Ishikawa (cell line): ENCODE results near the gene NFILZ.

Source experiments
- CEBPB ChIP-seq: IDR thresholded peaks from 2 replicates; pipeline ENCODE4 v1.6.1; 2012
- CREB1 ChIP-seq: IDR thresholded peaks from 2 replicates; pipeline ENCODE4 v1.6.1; 2012; ENCODE audit warnings: low read depth
- EGR1 ChIP-seq: IDR thresholded peaks from 2 replicates; pipeline ENCODE4 v1.6.1; 2012
- EP300 ChIP-seq: IDR thresholded peaks from 2 replicates; pipeline ENCODE4 v1.6.1; 2012; ENCODE audit warnings: borderline replicate concordance
- FOXM1 ChIP-seq: IDR thresholded peaks from 2 replicates; pipeline ENCODE4 v1.6.1; 2012; ENCODE audit warnings: low read depth, borderline replicate concordance
- NFIC ChIP-seq: IDR thresholded peaks from 2 replicates; pipeline ENCODE4 v1.6.1; 2012
- RAD21 ChIP-seq: IDR thresholded peaks from 2 replicates; pipeline ENCODE4 v1.6.1; 2012; ENCODE audit warnings: low read depth
- TAF1 ChIP-seq: IDR thresholded peaks from 2 replicates; pipeline ENCODE4 v1.6.1; 2012; ENCODE audit warnings: low read depth, mild to moderate bottlenecking
- TCF12 ChIP-seq: IDR thresholded peaks from 2 replicates; pipeline ENCODE4 v1.6.1; 2012; ENCODE audit warnings: low read depth
- TEAD4 ChIP-seq: IDR thresholded peaks from 2 replicates; pipeline ENCODE4 v1.6.1; 2012
- YY1 ChIP-seq: IDR thresholded peaks from 2 replicates; pipeline ENCODE4 v1.6.1; 2012; ENCODE audit warnings: low read depth
- ZBTB7A ChIP-seq: IDR thresholded peaks from 2 replicates; pipeline ENCODE4 v1.6.1; 2012; ENCODE audit warnings: low read depth
- TF ChIP-seq, protein P1 (sequence below): IDR thresholded peaks from 2 replicates; pipeline ENCODE4 v1.6.1; 2012
- TF ChIP-seq, protein P2 (sequence below): IDR thresholded peaks from 2 replicates; pipeline ENCODE4 v1.6.1; 2012; ENCODE audit warnings: low read depth, mild to moderate bottlenecking
- TF ChIP-seq, protein P3 (sequence below): IDR thresholded peaks from 2 replicates; pipeline ENCODE4 v1.6.1; 2012

Gene NFILZ

DNA sequence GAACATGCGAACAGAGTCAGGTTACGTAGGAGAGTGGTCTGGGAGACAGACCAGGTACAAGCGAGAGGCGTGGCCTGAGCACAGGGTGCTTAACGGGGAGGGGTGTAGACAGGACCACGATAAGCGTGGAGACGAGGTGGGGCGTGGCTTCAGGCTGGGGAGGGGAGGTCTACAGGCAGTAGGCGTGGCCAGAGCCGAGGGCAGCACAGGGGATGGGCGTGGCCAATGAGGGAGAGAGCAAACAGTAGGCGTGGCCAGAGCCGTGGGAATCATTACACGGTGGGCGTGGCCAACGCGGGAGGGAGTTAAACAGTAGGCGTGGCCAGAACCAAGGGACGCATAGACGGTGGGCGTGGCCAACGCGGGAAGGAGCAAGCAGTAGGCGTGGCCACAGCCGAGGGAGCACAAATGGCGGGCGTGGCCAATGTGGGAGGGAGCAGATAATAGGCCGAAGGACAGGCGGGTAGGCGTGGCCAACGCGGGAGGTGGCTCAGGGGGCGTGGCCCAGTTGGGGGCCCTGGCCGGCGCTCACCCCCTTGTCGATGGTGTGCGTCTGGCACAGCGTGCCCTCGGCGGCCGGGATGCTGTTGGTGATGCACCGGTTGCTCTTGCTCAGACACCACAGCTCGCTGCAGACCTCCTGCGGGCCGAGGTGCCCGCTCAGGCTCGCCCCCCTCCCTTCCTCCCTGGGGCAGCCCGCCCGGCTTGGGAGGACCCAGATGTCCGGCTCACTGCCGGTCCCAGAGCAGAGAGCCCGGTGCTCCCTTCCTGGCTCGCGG is 38.0 kb upstream of the NFILZ start:
- TF ChIP-seq CEBPB (no peak), CREB1 (no peak)
- TF ChIP-seq, protein P1, sequence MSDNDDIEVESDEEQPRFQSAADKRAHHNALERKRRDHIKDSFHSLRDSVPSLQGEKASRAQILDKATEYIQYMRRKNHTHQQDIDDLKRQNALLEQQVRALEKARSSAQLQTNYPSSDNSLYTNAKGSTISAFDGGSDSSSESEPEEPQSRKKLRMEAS: peak; percentile 22; the same call in 1 of the 2 replicates

DNA sequence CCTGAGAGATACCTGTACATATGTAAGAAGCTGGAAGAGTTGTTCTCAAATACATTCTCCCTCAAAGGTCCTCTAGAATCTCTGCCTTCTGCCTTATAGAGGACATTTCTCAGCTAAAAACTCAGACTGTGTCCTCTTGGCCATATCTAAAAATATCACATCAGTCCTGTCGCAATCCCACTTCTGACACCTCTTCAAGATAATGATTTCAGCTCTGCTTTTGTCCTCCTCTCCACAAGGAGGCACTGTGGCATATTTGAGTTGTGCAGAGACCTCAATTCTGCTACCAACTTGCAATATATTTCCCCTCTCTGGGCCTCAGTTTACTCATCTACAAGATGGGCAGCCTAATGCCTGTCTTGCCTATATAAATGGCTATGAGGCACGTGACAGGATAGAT is 36.5 kb upstream of the NFILZ start:
- TF ChIP-seq EGR1 (no peak), FOXM1 (no peak), CEBPB (no peak), CREB1 (no peak), NFIC (no peak), TCF12 (no peak), TAF1 (no peak), ZBTB7A (no peak), YY1 (no peak), RAD21 (no peak), EP300 (no peak), TEAD4 (no peak)
- TF ChIP-seq, protein P2, sequence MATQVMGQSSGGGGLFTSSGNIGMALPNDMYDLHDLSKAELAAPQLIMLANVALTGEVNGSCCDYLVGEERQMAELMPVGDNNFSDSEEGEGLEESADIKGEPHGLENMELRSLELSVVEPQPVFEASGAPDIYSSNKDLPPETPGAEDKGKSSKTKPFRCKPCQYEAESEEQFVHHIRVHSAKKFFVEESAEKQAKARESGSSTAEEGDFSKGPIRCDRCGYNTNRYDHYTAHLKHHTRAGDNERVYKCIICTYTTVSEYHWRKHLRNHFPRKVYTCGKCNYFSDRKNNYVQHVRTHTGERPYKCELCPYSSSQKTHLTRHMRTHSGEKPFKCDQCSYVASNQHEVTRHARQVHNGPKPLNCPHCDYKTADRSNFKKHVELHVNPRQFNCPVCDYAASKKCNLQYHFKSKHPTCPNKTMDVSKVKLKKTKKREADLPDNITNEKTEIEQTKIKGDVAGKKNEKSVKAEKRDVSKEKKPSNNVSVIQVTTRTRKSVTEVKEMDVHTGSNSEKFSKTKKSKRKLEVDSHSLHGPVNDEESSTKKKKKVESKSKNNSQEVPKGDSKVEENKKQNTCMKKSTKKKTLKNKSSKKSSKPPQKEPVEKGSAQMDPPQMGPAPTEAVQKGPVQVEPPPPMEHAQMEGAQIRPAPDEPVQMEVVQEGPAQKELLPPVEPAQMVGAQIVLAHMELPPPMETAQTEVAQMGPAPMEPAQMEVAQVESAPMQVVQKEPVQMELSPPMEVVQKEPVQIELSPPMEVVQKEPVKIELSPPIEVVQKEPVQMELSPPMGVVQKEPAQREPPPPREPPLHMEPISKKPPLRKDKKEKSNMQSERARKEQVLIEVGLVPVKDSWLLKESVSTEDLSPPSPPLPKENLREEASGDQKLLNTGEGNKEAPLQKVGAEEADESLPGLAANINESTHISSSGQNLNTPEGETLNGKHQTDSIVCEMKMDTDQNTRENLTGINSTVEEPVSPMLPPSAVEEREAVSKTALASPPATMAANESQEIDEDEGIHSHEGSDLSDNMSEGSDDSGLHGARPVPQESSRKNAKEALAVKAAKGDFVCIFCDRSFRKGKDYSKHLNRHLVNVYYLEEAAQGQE: no peak
- TF ChIP-seq, protein P3, sequence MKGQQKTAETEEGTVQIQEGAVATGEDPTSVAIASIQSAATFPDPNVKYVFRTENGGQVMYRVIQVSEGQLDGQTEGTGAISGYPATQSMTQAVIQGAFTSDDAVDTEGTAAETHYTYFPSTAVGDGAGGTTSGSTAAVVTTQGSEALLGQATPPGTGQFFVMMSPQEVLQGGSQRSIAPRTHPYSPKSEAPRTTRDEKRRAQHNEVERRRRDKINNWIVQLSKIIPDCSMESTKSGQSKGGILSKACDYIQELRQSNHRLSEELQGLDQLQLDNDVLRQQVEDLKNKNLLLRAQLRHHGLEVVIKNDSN: no peak
- TF ChIP-seq, protein P1: no peak

DNA sequence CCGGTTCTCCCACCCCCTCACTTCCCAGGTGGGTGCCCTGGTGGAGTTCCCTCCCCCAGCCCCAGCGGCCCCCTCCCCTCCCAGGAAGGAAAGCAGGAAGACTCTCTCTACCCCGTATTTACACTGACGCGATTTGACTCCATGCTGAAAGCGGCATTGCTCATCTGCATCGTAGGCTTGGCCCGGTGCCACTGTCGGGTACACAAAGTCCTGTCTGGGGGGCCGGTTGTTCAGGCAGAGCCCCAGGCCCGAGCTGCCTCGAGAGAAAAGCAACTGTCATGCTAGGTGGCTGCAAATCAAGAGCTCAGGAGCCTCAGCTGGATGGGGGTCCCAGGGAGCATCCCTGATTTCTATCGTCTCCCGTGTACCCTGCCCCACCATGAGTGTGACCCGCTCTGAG is 34.8 kb upstream of the NFILZ start:
- TF ChIP-seq, protein P1: no peak
- TF ChIP-seq, protein P2: no peak
- TF ChIP-seq, protein P3: no peak

DNA sequence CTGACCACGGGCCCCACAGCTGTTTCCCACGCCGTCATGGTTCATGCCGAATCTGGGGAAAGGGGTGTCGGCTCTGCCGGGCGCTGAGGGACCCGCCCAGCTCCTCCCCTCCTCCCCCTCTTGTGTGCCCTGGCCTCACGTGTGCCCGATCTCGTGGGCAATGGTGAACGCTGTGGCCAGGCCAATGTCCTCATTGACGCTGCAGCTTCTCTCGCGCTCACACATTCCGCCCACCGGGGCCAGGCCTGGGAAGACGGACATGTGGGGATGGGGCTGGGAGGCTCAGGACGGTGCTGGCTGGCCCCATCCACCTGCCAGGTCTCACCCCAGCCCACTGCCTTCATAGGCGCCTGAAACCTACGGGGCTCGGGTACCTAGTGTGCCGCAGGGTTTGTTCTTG is 34.3 kb upstream of the NFILZ start:
- TF ChIP-seq CEBPB (no peak), NFIC (no peak), TAF1 (no peak), EP300 (no peak), TCF12 (no peak), CREB1 (no peak), ZBTB7A (no peak), RAD21 (no peak), FOXM1 (no peak)
- TF ChIP-seq, protein P2: no peak

DNA sequence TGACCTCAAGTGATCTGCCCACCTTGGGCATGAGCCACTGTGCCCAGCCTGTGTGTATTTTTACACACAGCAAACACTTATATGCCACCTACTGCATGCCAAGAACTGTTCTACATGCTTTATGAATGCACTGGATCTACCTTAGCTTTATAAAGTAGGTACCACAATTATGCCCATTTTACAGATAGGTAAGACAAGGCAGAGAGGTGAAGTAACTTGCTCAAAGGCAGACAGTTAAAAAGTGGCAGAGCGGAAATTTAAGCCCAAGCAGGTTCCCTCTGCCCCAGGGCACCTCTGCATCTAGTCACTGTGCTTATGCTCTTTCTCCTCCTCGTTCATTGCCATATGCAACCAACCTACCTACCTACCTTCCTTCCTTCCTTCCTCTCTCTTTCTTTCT is 30.4 kb upstream of the NFILZ start:
- TF ChIP-seq NFIC (no peak), RAD21 (no peak), FOXM1 (no peak), CEBPB (no peak)
- TF ChIP-seq, protein P3: no peak
